Trophoblast cell (in vitro differentiated cells and primary cell): ENCODE results near the gene CABP1.
A peak's percentile ranks its signal among the peaks of the same experiment; 100 is the strongest.

Experiments
- DNase-seq, 2 donors: peaks; one replicate each; pipeline ENCODE4 v3.0.0-alpha.2; 2016
- H2AFZ ChIP-seq: 2 replicates; pipeline ENCODE4 v1.6.1; 2013; ENCODE audit warnings: low read length, moderate library complexity, mild to moderate bottlenecking; ENCODE audit not compliant: insufficient read depth, poor library complexity
- H2AK5ac ChIP-seq: 2 replicates; pipeline ENCODE4 v1.6.1; 2013; ENCODE audit warnings: mild to moderate bottlenecking, low read length
- H2BK120ac ChIP-seq: 2 replicates; pipeline ENCODE4 v1.6.1; 2013; ENCODE audit warnings: low read length, mild to moderate bottlenecking, moderate library complexity; ENCODE audit not compliant: insufficient read depth, poor library complexity
- H2BK12ac ChIP-seq: 2 replicates; pipeline ENCODE4 v1.6.1; 2013; ENCODE audit warnings: mild to moderate bottlenecking, low read length, moderate library complexity
- H2BK5ac ChIP-seq: 2 replicates; pipeline ENCODE4 v1.6.1; 2013; ENCODE audit warnings: low read length, low read depth, moderate library complexity, mild to moderate bottlenecking; ENCODE audit not compliant: poor library complexity
- H3K14ac ChIP-seq: 2 replicates; pipeline ENCODE4 v1.6.1; 2013; ENCODE audit warnings: mild to moderate bottlenecking, low read length
- H3K18ac ChIP-seq: 2 replicates; pipeline ENCODE4 v1.6.1; 2013; ENCODE audit warnings: mild to moderate bottlenecking, low read length
- H3K23ac ChIP-seq: 2 replicates; pipeline ENCODE4 v1.6.1; 2013; ENCODE audit warnings: low read length
- H3K27ac ChIP-seq: 2 replicates; pipeline ENCODE4 v1.5.1; 2013; ENCODE audit warnings: low read depth, mild to moderate bottlenecking, inconsistent platforms, low read length, moderate library complexity
- H3K27me3 ChIP-seq: 2 replicates; pipeline ENCODE4 v1.6.1; 2013; ENCODE audit warnings: inconsistent platforms, mild to moderate bottlenecking, low read length, moderate library complexity; ENCODE audit not compliant: insufficient read depth
- H3K36me3 ChIP-seq, 2 experiments: 1 replicate in 1 of 2; 2 replicates in 1 of 2; pipeline ENCODE4 v1.6.1; 2013; ENCODE audit warnings: low read length in 2 of 2, mild to moderate bottlenecking in 2 of 2, moderate library complexity in 1 of 2; ENCODE audit not compliant: insufficient read depth in 2 of 2, control insufficient read depth in 1 of 2
- H3K4ac ChIP-seq: 2 replicates; pipeline ENCODE4 v1.6.1; 2013; ENCODE audit warnings: low read depth, mild to moderate bottlenecking, low read length, moderate library complexity
- H3K4me1 ChIP-seq, 2 experiments: 1 replicate in 1 of 2; 2 replicates in 1 of 2; pipeline ENCODE4 v1.6.1; 2013; ENCODE audit warnings: low read length in 2 of 2, mild to moderate bottlenecking in 2 of 2, moderate library complexity in 1 of 2; ENCODE audit not compliant: insufficient read depth in 2 of 2, control insufficient read depth in 1 of 2
- H3K4me2 ChIP-seq: 2 replicates; pipeline ENCODE4 v1.6.1; 2013; ENCODE audit warnings: inconsistent platforms, mild to moderate bottlenecking, low read length, moderate library complexity
- H3K4me3 ChIP-seq: 2 replicates; pipeline ENCODE4 v1.5.1; 2013; ENCODE audit warnings: mild to moderate bottlenecking, low read depth, low read length, inconsistent platforms
- H3K79me1 ChIP-seq: one replicate; pipeline ENCODE4 v1.6.1; 2013; ENCODE audit warnings: low read length
- H3K79me2 ChIP-seq: 2 replicates; pipeline ENCODE4 v1.6.1; 2013; ENCODE audit warnings: low read length, mild to moderate bottlenecking; ENCODE audit not compliant: control insufficient read depth, insufficient read depth, poor library complexity
- H3K9ac ChIP-seq: 2 replicates; pipeline ENCODE4 v1.6.1; 2013; ENCODE audit warnings: mild to moderate bottlenecking, low read length
- H3K9me3 ChIP-seq: 2 replicates; pipeline ENCODE4 v1.6.1; 2013; ENCODE audit warnings: low read depth, mild to moderate bottlenecking, control low read depth, inconsistent platforms, low read length; ENCODE audit not compliant: insufficient read depth
- H4K12ac ChIP-seq: 2 replicates; pipeline ENCODE4 v1.6.1; 2013; ENCODE audit warnings: low read depth, mild to moderate bottlenecking, low read length, moderate library complexity
- H4K8ac ChIP-seq: 2 replicates; pipeline ENCODE4 v1.6.1; 2013; ENCODE audit warnings: low read depth, mild to moderate bottlenecking, low read length, moderate library complexity
- H4K91ac ChIP-seq: one replicate; pipeline ENCODE4 v1.6.1; 2013; ENCODE audit warnings: low read depth, mild to moderate bottlenecking, low read length, moderate library complexity
- WGBS: extraction: QIAGEN DNeasy Blood & Tissue Kit; methylation state at CpG from one replicate; pipeline ENCODE4 v1.1.7; 2013; ENCODE audit warnings: missing lambda C conversion rate; ENCODE audit not compliant: insufficient read length, insufficient coverage; ENCODE audit errors: extremely low coverage; 5-methylcytosine and 5-hydroxymethylcytosine counted together

Gene CABP1

DNA sequence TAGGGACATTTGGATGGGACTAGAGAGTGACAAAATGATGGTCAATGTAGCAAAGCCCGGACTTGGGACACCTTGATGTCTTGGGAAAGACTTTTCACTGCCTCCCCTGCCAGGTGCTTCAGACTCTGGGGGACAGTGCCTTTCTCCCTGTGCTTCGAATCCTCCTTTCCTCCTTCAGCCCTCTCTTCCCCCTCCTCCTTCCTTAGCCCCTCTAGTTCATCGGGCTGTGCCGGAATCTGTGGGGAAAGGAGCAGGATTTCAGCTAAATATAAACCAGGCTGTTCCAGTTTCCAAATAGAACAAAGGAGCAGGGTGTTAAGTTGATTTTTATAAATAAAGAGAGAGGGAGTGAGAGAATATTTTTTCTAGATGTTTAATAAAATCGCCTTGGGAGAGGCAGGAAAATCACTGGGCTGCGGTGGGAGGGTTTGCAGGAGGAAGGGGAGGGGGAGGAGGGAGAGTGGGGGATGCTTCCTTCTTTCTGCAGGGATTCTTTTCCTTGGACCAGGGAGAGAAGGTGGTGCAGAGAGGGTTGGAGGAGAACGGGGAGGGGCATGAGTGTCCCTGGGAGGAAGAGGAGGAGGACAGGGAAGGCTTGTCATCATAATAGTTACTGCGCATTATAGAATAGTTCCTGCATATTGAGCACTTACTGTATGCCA, 21.3 kb upstream of the CABP1 start:
- Histone ChIP-seq H3K4ac (no peak overlapping the region), H3K4me2 (no peak overlapping the region), H3K9me3 (no peaks in the 10 kb centered on the region), H2AFZ (no peak overlapping the region), H2BK12ac (no peak overlapping the region), H3K27me3 (no peaks in the 10 kb centered on the region), H3K79me1 (no peaks in the 10 kb centered on the region), H3K27ac (no peak overlapping the region), H3K4me3 (no peak overlapping the region), H3K23ac (no peak overlapping the region), H3K36me3 (no peaks in the 10 kb centered on the region), H2AK5ac (no peak overlapping the region), H4K12ac (no peak overlapping the region), H4K91ac (no peak overlapping the region), H2BK120ac (no peak overlapping the region), H3K18ac (no peak overlapping the region), H4K8ac (no peak overlapping the region), H2BK5ac (no peak overlapping the region), H3K79me2 (no peaks in the 10 kb centered on the region), H3K4me1 (no peaks in the 10 kb centered on the region), H3K14ac (no peak overlapping the region), H3K9ac (no peak overlapping the region)
- WGBS: 86% methylated on average over 1 of the region's 8 CpGs
- DNase-seq: no peak

GRCh38 chr12:120620624-120621023, 19.8 kb upstream of the CABP1 start:
- WGBS: no CpG with 5 or more reads among the region's 2 CpGs
- H2AFZ ChIP-seq: no peak overlapping the region
- no peak for DNase-seq
- H3K4me1 ChIP-seq: no peaks in the 10 kb centered on the region
- no peak overlapping the region for H3K23ac ChIP-seq
- no peak overlapping the region for H4K12ac ChIP-seq
- H3K4me3 ChIP-seq: no peak overlapping the region
- no peak overlapping the region for H2BK12ac ChIP-seq
- no peak overlapping the region for H3K4me2 ChIP-seq
- H3K79me2 ChIP-seq: no peaks in the 10 kb centered on the region
- no peaks in the 10 kb centered on the region for H3K36me3 ChIP-seq
- H2BK120ac ChIP-seq: no peak overlapping the region
- no peaks in the 10 kb centered on the region for H3K79me1 ChIP-seq
- H3K4ac ChIP-seq: no peak overlapping the region
- no peak overlapping the region for H2BK5ac ChIP-seq
- H3K27me3 ChIP-seq: no peaks in the 10 kb centered on the region
- H3K18ac ChIP-seq: no peak overlapping the region
- no peak overlapping the region for H4K8ac ChIP-seq
- H2AK5ac ChIP-seq: no peak overlapping the region
- no peak overlapping the region for H3K27ac ChIP-seq
- no peak overlapping the region for H4K91ac ChIP-seq
- no peak overlapping the region for H3K14ac ChIP-seq
- H3K9me3 ChIP-seq: peaks cover under 1% of the 10 kb centered on the region
- H3K9ac ChIP-seq: no peak overlapping the region

DNA sequence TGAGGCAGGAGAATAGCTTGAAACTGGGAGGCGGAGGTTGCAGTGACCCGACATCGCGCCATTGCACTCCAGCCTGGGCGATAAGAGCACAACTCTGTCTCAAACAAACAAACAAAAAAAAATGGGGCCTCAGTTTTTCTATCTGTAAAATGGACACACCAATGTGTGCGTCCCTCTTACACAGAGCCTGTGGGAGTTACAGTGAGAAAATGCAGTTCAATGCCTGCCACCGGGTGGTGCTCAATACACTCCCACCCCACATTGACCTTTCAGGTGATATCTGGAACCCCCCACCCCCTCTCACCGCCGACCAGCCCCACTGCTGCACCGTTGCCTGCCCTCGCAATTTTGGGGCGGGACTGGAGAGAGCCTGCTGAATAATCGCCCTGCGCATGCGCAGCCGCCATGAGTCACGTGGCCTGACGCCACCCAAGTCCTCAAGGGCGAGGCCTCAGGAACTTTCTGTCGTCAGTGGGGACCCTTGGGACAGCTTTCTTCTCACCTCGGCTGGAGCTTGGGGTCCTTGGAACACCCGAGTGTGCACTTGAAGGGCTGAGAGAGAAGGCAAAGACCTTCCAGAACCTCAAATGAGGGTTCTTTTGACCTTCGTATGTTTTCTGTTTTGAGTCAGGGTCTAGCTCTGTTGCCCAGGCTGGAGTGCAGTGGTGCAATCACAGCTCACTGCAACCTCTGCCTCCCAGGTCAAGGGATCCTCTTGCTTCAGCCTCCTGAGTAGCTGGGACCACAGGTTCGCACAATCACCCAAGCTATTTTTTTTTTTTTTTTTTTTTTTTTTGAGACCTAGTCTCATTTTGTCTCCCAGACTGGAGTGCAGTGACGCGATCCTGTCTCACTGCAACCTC, 14.6 kb upstream of the CABP1 start:
- no CpG with 5 or more reads among the region's 26 CpGs for WGBS
- Histone ChIP-seq H3K9ac (no peak overlapping the region), H3K36me3 (no peaks in the 10 kb centered on the region)

GRCh38 chr12:120628919-120629318, 11.5 kb upstream of the CABP1 start:
- Histone ChIP-seq H3K27ac (no peak overlapping the region), H3K79me1 (no peaks in the 10 kb centered on the region), H3K9ac (no peak overlapping the region), H2BK5ac (no peak overlapping the region), H3K14ac (no peak overlapping the region), H4K8ac (no peak overlapping the region), H3K4ac (no peak overlapping the region), H3K4me3 (no peak overlapping the region), H3K23ac (no peak overlapping the region), H3K18ac (no peak overlapping the region), H3K4me2 (no peak overlapping the region), H2BK12ac (no peak overlapping the region), H2BK120ac (no peak overlapping the region), H2AFZ (no peak overlapping the region), H3K4me1 (no peaks in the 10 kb centered on the region), H4K12ac (no peak overlapping the region), H4K91ac (no peak overlapping the region), H3K9me3 (peaks cover 2% of the 10 kb centered on the region), H3K79me2 (no peaks in the 10 kb centered on the region), H3K27me3 (no peaks in the 10 kb centered on the region), H2AK5ac (no peak overlapping the region), H3K36me3 (no peaks in the 10 kb centered on the region)
- no peak for DNase-seq
- whole genome bisulfite sequencing: no CpG with 5 or more reads among the region's 4 CpGs

More for the DNA sequence above, 14.6 kb upstream of the CABP1 start:
- H4K8ac ChIP-seq: no peak overlapping the region
- no peak overlapping the region for H3K4me3 ChIP-seq
- H2AFZ ChIP-seq: no peak overlapping the region
- no peak overlapping the region for H2AK5ac ChIP-seq
- H3K79me1 ChIP-seq: no peaks in the 10 kb centered on the region
- no peaks in the 10 kb centered on the region for H3K4me1 ChIP-seq
- no peak overlapping the region for H2BK120ac ChIP-seq
- H2BK5ac ChIP-seq: no peak overlapping the region
- no peak overlapping the region for H3K23ac ChIP-seq
- DNase-seq: peak; percentile 33 to 72
- H3K27ac ChIP-seq: no peak overlapping the region
- no peak overlapping the region for H4K12ac ChIP-seq
- no peak overlapping the region for H2BK12ac ChIP-seq
- no peaks in the 10 kb centered on the region for H3K27me3 ChIP-seq
- H4K91ac ChIP-seq: no peak overlapping the region
- H3K79me2 ChIP-seq: no peaks in the 10 kb centered on the region
- no peak overlapping the region for H3K4ac ChIP-seq
- H3K4me2 ChIP-seq: no peak overlapping the region
- no peak overlapping the region for H3K18ac ChIP-seq
- H3K14ac ChIP-seq: no peak overlapping the region
- peaks cover 2% of the 10 kb centered on the region for H3K9me3 ChIP-seq
